Measurements from ENCODE around the gene PHLDB1.

Gene PHLDB1

DNA sequence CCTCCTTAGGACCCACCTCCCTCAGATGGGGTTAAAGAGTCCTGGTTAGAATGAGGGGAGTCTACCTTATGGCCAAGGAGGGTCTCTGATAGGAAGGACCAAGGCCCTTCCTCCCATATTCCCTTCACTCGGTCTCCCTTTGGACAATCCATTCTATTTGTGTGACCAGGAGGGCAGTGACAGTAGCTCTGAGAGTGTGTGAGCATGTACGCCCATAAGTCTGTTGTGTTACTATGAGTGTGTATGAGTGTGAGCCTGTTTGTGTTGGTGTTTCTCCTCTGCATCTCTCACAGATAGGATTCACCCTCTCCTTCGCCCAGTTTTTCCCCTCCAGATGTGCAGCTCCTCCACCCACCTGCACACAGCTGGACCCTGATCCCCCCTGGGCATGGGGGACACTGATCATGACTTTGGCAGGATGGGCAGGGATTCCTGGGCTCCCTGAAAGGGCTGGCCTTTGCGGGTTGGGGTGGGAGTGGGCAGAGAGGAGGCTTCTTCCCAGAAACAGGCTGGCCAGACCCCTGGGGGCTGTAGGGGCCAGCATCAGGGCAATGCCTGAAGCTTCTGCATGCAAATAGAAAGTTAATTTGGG is 14.5 kb downstream of the PHLDB1 start:
- DNase-seq (ENCODE audit: insufficient read length, low spot score), result no peak
- TF ChIP-seq POU2F2 (IDR thresholded peaks at IDR 0.05; ENCODE audit: low read depth, low read length), result no peak
- no peak for TF ChIP-seq SPI1 (IDR thresholded peaks at IDR 0.05; ENCODE audit: low read depth, low read length)
- no peak for TF ChIP-seq POLR2A (IDR thresholded peaks at IDR 0.05; ENCODE audit: low read depth, low read length)
- no peak for TF ChIP-seq POLR2AphosphoS5 (IDR thresholded peaks at IDR 0.05; ENCODE audit: low read depth, low read length)
- TF ChIP-seq TAF1 (IDR thresholded peaks at IDR 0.05; ENCODE audit: low read depth, low read length), result no peak
- no peak for TF ChIP-seq PAX5 (IDR thresholded peaks at IDR 0.05; ENCODE audit: insufficient read depth, low read length, severe bottlenecking)
- FAIRE-seq, result no peak

DNA sequence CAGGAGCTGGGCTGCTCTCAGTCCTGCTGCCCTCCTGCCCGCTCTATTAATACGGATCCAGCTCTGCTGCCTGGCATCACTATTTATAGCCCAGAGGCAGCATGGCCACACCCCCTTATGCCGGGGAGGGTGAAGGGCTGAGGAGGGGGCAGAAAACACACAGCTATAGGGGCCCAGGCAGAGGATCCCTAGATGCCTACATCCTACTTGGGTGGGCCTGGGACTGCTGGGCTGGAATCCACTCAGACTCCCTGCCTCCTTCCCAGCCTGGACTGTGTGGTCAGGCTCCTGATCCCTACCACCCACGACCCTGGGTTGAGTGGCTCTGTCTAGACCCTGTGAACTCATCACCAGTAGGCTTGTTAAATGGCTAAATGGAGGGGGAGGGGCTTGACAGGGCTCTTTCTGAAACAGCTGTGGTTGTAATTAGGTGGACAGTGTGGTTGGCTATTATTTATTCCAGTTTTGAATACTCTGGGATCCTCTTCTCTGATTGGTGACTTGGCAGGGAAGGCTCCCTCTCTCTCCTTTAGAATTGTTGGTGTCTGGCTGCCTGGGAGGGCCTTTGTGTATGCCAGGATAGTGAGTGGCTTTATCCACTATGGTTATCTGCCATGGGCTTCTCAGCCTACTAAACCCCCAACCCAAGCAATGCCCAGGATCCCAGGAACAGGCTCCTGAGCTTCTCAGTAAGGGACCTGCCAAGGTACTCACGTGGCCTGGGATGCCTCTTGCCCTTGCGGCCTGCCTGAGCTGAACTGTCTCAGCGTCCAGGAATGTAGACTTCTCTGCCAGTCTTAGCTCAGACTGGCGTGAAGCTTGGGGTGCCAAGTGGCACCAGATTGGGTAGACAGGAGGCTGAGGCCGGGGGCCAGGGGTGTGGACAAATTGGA is 15.2 kb downstream of the PHLDB1 start:
- FAIRE-seq, result no peak
- DNase-seq (ENCODE audit: insufficient read length, low spot score), result no peak
- TF ChIP-seq POLR2A (IDR thresholded peaks at IDR 0.05; ENCODE audit: low read depth, low read length), result no peak
- no peak for TF ChIP-seq POU2F2 (IDR thresholded peaks at IDR 0.05; ENCODE audit: low read depth, low read length)
- no peak for TF ChIP-seq POLR2AphosphoS5 (IDR thresholded peaks at IDR 0.05; ENCODE audit: low read depth, low read length)
- no peak for TF ChIP-seq PAX5 (IDR thresholded peaks at IDR 0.05; ENCODE audit: insufficient read depth, low read length, severe bottlenecking)
- no peak for TF ChIP-seq TAF1 (IDR thresholded peaks at IDR 0.05; ENCODE audit: low read depth, low read length)
- no peak for TF ChIP-seq SPI1 (IDR thresholded peaks at IDR 0.05; ENCODE audit: low read depth, low read length)

- DNase-seq (ENCODE audit: insufficient read length, low spot score), result no peak
- TF ChIP-seq TAF1 (IDR thresholded peaks at IDR 0.05; ENCODE audit: low read depth, low read length) (no peak), PAX5 (IDR thresholded peaks at IDR 0.05; ENCODE audit: insufficient read depth, low read length, severe bottlenecking) (no peak), POLR2AphosphoS5 (IDR thresholded peaks at IDR 0.05; ENCODE audit: low read depth, low read length) (no peak), POLR2A (IDR thresholded peaks at IDR 0.05; ENCODE audit: low read depth, low read length) (no peak), POU2F2 (IDR thresholded peaks at IDR 0.05; ENCODE audit: low read depth, low read length) (no peak), SPI1 (IDR thresholded peaks at IDR 0.05; ENCODE audit: low read depth, low read length) (no peak)
- FAIRE-seq, result no peak
These were observed 15.8 kb downstream of the PHLDB1 start for GRCh38 chr11:118623269-118623655.

GRCh38 chr11:118625036-118625690 is 17.7 kb downstream of the PHLDB1 start:
- DNase-seq (ENCODE audit: insufficient read length, low spot score) (no peak), FAIRE-seq (no peak)
- no peak for TF ChIP-seq POLR2AphosphoS5 (IDR thresholded peaks at IDR 0.05; ENCODE audit: low read depth, low read length)
- no peak for TF ChIP-seq SPI1 (IDR thresholded peaks at IDR 0.05; ENCODE audit: low read depth, low read length)
- TF ChIP-seq TAF1 (IDR thresholded peaks at IDR 0.05; ENCODE audit: low read depth, low read length), result no peak
- TF ChIP-seq POU2F2 (IDR thresholded peaks at IDR 0.05; ENCODE audit: low read depth, low read length), result no peak
- no peak for TF ChIP-seq PAX5 (IDR thresholded peaks at IDR 0.05; ENCODE audit: insufficient read depth, low read length, severe bottlenecking)
- no peak for TF ChIP-seq POLR2A (IDR thresholded peaks at IDR 0.05; ENCODE audit: low read depth, low read length)

GRCh38 chr11:118625976-118626375 is 18.6 kb downstream of the PHLDB1 start:
- no peak for FAIRE-seq
- TF ChIP-seq POLR2A (IDR thresholded peaks at IDR 0.05; ENCODE audit: low read depth, low read length), result no peak
- no peak for DNase-seq (ENCODE audit: insufficient read length, low spot score)

DNA sequence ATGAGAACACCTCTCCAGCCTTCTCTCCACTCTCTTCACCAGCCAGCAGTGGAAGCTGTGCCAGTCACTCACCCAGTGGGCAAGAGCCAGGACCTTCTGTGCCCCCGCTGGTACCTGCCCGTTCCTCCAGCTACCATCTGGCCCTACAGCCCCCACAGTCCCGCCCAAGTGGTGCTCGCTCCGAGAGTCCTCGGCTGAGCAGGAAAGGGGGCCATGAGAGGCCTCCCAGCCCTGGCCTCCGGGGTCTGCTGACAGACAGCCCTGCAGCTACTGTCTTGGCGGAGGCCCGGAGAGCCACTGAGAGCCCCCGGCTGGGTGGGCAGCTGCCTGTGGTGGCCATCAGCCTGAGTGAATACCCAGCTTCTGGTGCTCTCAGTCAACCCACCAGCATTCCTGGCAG is 20.2 kb downstream of the PHLDB1 start:
- DNase-seq (ENCODE audit: insufficient read length, low spot score) (no peak), FAIRE-seq (no peak)
- TF ChIP-seq TAF1 (IDR thresholded peaks at IDR 0.05; ENCODE audit: low read depth, low read length) (no peak), POU2F2 (IDR thresholded peaks at IDR 0.05; ENCODE audit: low read depth, low read length) (no peak), PAX5 (IDR thresholded peaks at IDR 0.05; ENCODE audit: insufficient read depth, low read length, severe bottlenecking) (no peak), SPI1 (IDR thresholded peaks at IDR 0.05; ENCODE audit: low read depth, low read length) (no peak), POLR2A (IDR thresholded peaks at IDR 0.05; ENCODE audit: low read depth, low read length) (no peak), POLR2AphosphoS5 (IDR thresholded peaks at IDR 0.05; ENCODE audit: low read depth, low read length) (no peak)

DNA sequence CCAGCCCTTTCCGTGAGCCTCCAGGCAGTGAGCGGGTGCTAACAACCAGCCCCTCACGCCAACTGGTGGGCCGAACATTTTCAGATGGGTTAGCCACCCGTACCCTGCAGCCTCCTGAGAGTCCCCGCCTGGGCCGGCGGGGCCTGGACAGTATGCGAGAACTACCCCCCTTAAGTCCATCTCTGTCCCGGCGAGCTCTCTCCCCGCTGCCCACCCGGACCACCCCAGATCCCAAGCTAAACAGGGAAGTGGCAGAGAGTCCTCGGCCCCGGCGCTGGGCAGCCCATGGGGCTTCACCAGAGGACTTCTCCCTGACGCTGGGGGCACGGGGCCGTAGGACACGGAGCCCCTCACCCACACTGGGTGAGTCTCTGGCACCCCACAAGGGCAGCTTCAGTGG is 20.6 kb downstream of the PHLDB1 start:
- no peak for DNase-seq (ENCODE audit: insufficient read length, low spot score)
- no peak for TF ChIP-seq SPI1 (IDR thresholded peaks at IDR 0.05; ENCODE audit: low read depth, low read length)
- TF ChIP-seq POLR2A (IDR thresholded peaks at IDR 0.05; ENCODE audit: low read depth, low read length), result no peak
- no peak for TF ChIP-seq POU2F2 (IDR thresholded peaks at IDR 0.05; ENCODE audit: low read depth, low read length)
- no peak for TF ChIP-seq POLR2AphosphoS5 (IDR thresholded peaks at IDR 0.05; ENCODE audit: low read depth, low read length)
- TF ChIP-seq TAF1 (IDR thresholded peaks at IDR 0.05; ENCODE audit: low read depth, low read length), result no peak
- TF ChIP-seq PAX5 (IDR thresholded peaks at IDR 0.05; ENCODE audit: insufficient read depth, low read length, severe bottlenecking), result no peak
- FAIRE-seq, result no peak

GRCh38 chr11:118628432-118628831 is 21.0 kb downstream of the PHLDB1 start:
- DNase-seq (ENCODE audit: insufficient read length, low spot score) (no peak), FAIRE-seq (no peak)
- TF ChIP-seq POLR2AphosphoS5 (IDR thresholded peaks at IDR 0.05; ENCODE audit: low read depth, low read length) (no peak), SPI1 (IDR thresholded peaks at IDR 0.05; ENCODE audit: low read depth, low read length) (no peak), POLR2A (IDR thresholded peaks at IDR 0.05; ENCODE audit: low read depth, low read length) (no peak), PAX5 (IDR thresholded peaks at IDR 0.05; ENCODE audit: insufficient read depth, low read length, severe bottlenecking) (no peak), POU2F2 (IDR thresholded peaks at IDR 0.05; ENCODE audit: low read depth, low read length) (no peak), TAF1 (IDR thresholded peaks at IDR 0.05; ENCODE audit: low read depth, low read length) (no peak)

- DNase-seq (ENCODE audit: insufficient read length, low spot score) (no peak), FAIRE-seq (no peak)
- TF ChIP-seq POU2F2 (IDR thresholded peaks at IDR 0.05; ENCODE audit: low read depth, low read length) (no peak), SPI1 (IDR thresholded peaks at IDR 0.05; ENCODE audit: low read depth, low read length) (no peak), TAF1 (IDR thresholded peaks at IDR 0.05; ENCODE audit: low read depth, low read length) (no peak), POLR2A (IDR thresholded peaks at IDR 0.05; ENCODE audit: low read depth, low read length) (no peak), POLR2AphosphoS5 (IDR thresholded peaks at IDR 0.05; ENCODE audit: low read depth, low read length) (no peak), PAX5 (IDR thresholded peaks at IDR 0.05; ENCODE audit: insufficient read depth, low read length, severe bottlenecking) (no peak)
These were observed 21.6 kb downstream of the PHLDB1 start for GRCh38 chr11:118628861-118629549.

Measured in GM12891 (cell line).